GM12864 (cell line): ENCODE results near the gene SELE.

ENCODE experiments used
- DNase-seq: peaks from one replicate; pipeline ENCODE4 v3.0.0-alpha.2; 2011; ENCODE audit warnings: low read depth
- H3K4me3 ChIP-seq: 2 replicates; pipeline ENCODE4 v1.5.1; 2011; ENCODE audit warnings: mild to moderate bottlenecking, low read depth, low read length, control low read depth
- CTCF ChIP-seq: IDR thresholded peaks from 2 replicates; pipeline ENCODE4 v1.5.1; 2011; ENCODE audit warnings: low read depth, mild to moderate bottlenecking, moderate library complexity, low read length, control low read depth, inconsistent platforms; ENCODE audit errors: missing control alignments

Gene SELE

DNA sequence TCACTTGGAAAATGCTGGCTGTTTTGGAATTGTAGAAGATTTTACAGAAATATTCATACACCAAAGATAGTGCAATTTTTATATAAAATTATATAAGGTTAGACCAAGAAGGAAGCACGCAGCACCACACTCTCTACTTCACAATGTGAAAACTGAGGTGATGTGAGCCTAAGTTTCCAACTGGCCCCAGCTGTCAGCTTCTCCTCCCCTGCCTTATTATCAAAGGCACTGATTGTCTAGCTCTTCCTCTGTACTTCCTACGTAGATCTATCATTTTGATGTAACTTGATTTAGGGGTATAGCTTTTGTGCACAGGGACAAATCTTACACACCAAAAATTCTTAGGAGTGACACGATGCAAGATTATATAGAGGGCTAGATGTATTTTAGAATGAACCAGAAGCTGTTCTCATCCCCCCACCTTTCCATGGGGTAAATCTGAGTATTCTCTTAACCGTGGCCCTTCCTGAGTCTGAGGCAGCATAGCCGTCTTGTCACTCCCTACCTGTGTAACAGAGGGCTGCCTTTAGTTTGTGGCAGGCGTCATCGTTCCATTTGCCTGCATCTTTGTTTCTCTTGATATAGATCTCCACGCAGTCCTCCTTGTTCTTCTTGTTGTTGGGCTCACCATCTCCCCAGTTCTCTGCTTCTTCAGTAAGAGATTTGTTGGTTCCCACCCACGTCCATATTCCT is 25.8 kb downstream of the SELE start:
- TF ChIP-seq CTCF: no peak
- no peak for DNase-seq
- H3K4me3 ChIP-seq: peak overlapping the region; percentile 53; the same call in 1 of the 2 replicates

DNA sequence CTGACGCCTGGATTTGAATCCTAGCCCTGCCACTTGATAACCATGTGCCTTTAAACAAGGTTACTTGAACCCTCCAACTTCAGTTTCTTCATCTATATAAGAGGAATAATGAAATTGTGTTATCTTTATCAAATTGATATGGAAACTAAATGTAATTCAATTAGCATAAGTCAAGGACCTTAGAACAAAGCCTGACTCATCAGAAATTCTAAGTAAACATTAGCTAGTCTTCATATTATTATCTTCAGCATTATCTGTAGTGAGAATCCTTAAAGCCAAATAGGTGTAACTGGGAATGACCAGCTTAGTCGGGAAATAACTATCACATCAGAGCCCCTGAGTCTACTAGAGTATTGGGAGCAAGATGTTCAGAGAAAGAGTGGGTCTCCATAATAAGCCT is 29.1 kb downstream of the SELE start:
- no peak for DNase-seq
- TF ChIP-seq CTCF: no peak

DNA sequence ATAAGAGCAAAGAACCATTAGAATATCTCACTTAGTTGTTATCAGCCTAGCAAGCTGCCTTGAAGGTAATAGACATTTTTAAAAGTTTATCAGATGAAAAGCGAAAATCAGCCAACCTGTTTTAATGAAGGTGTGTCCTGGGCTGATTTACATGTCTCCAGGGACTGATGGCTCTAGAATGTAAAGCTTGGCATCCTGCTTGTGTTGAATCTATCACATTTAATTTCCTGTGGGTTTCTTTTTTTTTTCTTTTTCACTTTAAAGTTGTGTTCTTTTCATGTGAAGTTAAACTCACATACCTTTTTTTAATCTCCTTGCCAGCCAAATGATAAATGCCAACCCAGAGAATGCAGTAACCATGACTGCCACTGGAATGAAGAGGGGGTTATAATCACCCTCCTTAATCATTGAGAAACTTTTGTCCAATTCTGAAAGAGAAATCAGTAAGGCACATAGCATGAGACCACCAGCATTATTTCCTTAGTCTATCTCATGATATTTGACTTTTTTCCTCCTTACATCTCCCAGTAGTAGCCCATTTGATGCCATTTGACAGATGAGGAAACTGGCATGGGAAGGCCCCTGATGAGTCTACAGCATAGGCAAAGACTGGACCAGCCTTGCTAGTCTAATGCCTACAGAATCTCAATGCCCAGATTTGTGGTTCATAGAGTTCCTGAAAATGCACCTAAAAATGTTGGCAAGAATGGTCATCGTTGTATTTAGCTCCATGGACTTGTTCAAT is 32.4 kb downstream of the SELE start:
- DNase-seq: no peak
- TF ChIP-seq CTCF: no peak
- H3K4me3 ChIP-seq: no peak overlapping the region

More for the DNA sequence above, 29.1 kb downstream of the SELE start:
- H3K4me3 ChIP-seq: no peak overlapping the region

GRCh38 chr1:169699707-169700106 is 34.2 kb downstream of the SELE start:
- no peak overlapping the region for H3K4me3 ChIP-seq
- no peak for DNase-seq
- no peak for TF ChIP-seq CTCF

DNA sequence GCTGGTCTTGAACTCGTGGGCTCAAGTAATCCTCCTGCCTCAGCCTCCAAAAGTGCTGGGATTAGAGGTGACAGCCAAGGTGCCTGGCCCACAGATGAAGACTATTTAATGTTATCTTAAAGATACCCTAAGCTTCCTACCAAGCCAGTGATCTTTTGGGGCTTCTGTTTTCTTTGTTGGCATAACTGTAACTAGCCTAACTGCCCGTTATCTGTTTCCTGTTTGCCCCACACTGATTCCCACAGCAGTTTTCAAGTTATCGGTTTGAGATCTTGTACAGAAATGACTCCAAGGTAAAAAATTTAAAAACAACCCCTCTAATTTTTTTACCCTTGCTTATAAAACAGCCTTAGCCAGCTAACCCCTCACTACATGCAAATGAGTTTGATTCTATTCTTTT is 34.9 kb downstream of the SELE start:
- no peak for DNase-seq
- H3K4me3 ChIP-seq: no peak overlapping the region
- no peak for TF ChIP-seq CTCF

GRCh38 chr1:169697755-169698154 is 36.1 kb downstream of the SELE start:
- no peak for TF ChIP-seq CTCF
- no peak for DNase-seq
- H3K4me3 ChIP-seq: no peak overlapping the region
